ENCODE measurements around the gene ZNF416. TPM values are rescaled to one million over a fixed set of nuclear protein-coding genes. Genes with fewer than 3 reads are reported as not detected.

ZNF416 gene
- total RNA-seq, 2 donors from 2014 or later = 3.9 to 5.3 TPM

GRCh38 chr19:57560049-57560491, 18.6 kb downstream of the ZNF416 start:
- DNase-seq (ENCODE audit: low spot score) = peak; percentile 86
- intact Hi-C loops (cut with DNase I) = no loop called here

GRCh38 chr19:57559404-57560025, 19.2 kb downstream of the ZNF416 start, which contains the start of gene ZNF550:
ZNF550 (minus strand) TSS chr19:57559863; CDS start chr19:57559682, 181 bp downstream.
- intact Hi-C loops (cut with DNase I) = no loop called here
- DNase-seq (ENCODE audit: low spot score) = peak; percentile 98

- DNase-seq (ENCODE audit: low spot score) = no peak
- intact Hi-C loops (cut with DNase I) = no loop called here
These were observed 19.7 kb downstream of the ZNF416 start for GRCh38 chr19:57559008-57559403.

GRCh38 chr19:57558525-57558924, 20.2 kb downstream of the ZNF416 start:
- intact Hi-C loops (cut with DNase I) = no loop called here
- no peak for DNase-seq (ENCODE audit: low spot score)

- intact Hi-C loops (cut with DNase I) = no loop called here
- no peak for DNase-seq (ENCODE audit: low spot score)
These were observed 21.1 kb downstream of the ZNF416 start for GRCh38 chr19:57557659-57558058.

- intact Hi-C loops (cut with DNase I) = no loop called here
- DNase-seq (ENCODE audit: low spot score) = no peak
These were observed 26.3 kb downstream of the ZNF416 start for GRCh38 chr19:57552432-57552831.

- intact Hi-C loops (cut with DNase I) = no loop called here
- no peak for DNase-seq (ENCODE audit: low spot score)
These were observed 32.2 kb downstream of the ZNF416 start for GRCh38 chr19:57546513-57546912.

- intact Hi-C loops (cut with DNase I) = no loop called here
These were observed 40.7 kb downstream of the ZNF416 start for GRCh38 chr19:57537953-57538547.

GRCh38 chr19:57527136-57527881, 51.4 kb downstream of the ZNF416 start, which contains the start of gene ZNF549:
ZNF549 (plus strand) TSS chr19:57527356; CDS start chr19:57527574, 218 bp downstream.
- peak; percentile 96 for DNase-seq (ENCODE audit: low spot score)
- intact Hi-C loops (cut with DNase I) = no loop called here

More at GRCh38 chr19:57537953-57538547, 40.7 kb downstream of the ZNF416 start:
- no peak for DNase-seq (ENCODE audit: low spot score)

Other genes with a start within 250 kb of the ZNF416 start
- 1 to 10 TPM; 8.3 to 9.4 TPM for gene ZNF304, start 227.6 kb downstream of the ZNF416 start, total RNA-seq
- 1 to 10 TPM; 7.5 to 9.2 TPM for gene TRAPPC2B, start 215.4 kb downstream of the ZNF416 start, total RNA-seq
- gene ZNF547, start 215.4 kb downstream of the ZNF416 start, total RNA-seq = 1 to 10 TPM; 2.4 to 3.5 TPM
- 10 to 100 TPM; 16.4 to 18.7 TPM for gene ZNF548, start 189.1 kb downstream of the ZNF416 start, total RNA-seq
- 10 to 100 TPM; 10.9 to 11.4 TPM for gene ZNF17, start 167.8 kb downstream of the ZNF416 start, total RNA-seq
- gene ZNF749, start 143.6 kb downstream of the ZNF416 start, total RNA-seq = 10 to 100 TPM in 1 of 2 donors, 1 to 10 TPM in 1; 7.1 to 10.2 TPM
- gene VN1R1, start 121.8 kb downstream of the ZNF416 start, total RNA-seq = 1 to 10 TPM in 1 of 2 donors, under 1 TPM in 1; 0.88 to 1.2 TPM
- 1 to 10 TPM; 6.3 to 8.1 TPM for gene ZNF772, start 101.3 kb downstream of the ZNF416 start, total RNA-seq
- gene ZNF419, start 91.2 kb downstream of the ZNF416 start, total RNA-seq = 1 to 10 TPM; 8.2 to 8.3 TPM
- 1 to 10 TPM; 5.7 to 7.2 TPM for gene ZNF773, start 79.0 kb downstream of the ZNF416 start, total RNA-seq
- gene ZNF549, start 51.6 kb downstream of the ZNF416 start, total RNA-seq = 1 to 10 TPM; 4.3 to 6.1 TPM
- gene ZNF550, start 19.0 kb downstream of the ZNF416 start, total RNA-seq = 1 to 10 TPM; 3.7 to 4.5 TPM
- gene ZIK1, start 5.2 kb upstream of the ZNF416 start, total RNA-seq = 1 to 10 TPM; 4.5 to 5.0 TPM
- 1 to 10 TPM; 1.6 to 2.4 TPM for gene ZNF530, start 21.0 kb upstream of the ZNF416 start, total RNA-seq
- 10 to 100 TPM; 14.9 to 18.0 TPM for gene ZNF134, start 35.3 kb upstream of the ZNF416 start, total RNA-seq
- 1 to 10 TPM; 6.9 to 8.0 TPM for gene ZNF211, start 54.3 kb upstream of the ZNF416 start, total RNA-seq
- under 1 TPM in 1 of 2 donors, not detected in 1; 0.10 TPM for gene ZSCAN4, start 90.0 kb upstream of the ZNF416 start, total RNA-seq
- 1 to 10 TPM; 4.8 to 7.7 TPM for gene ZNF551, start 103.1 kb upstream of the ZNF416 start, total RNA-seq
- 1 to 10 TPM; 3.7 to 5.9 TPM for gene ZNF154, start 130.3 kb upstream of the ZNF416 start, total RNA-seq
- 1 to 10 TPM; 5.5 to 6.5 TPM for gene ZNF671, start 148.7 kb upstream of the ZNF416 start, total RNA-seq
- 10 to 100 TPM in 1 of 2 donors, 1 to 10 TPM in 1; 9.4 to 11.1 TPM for gene ZNF776, start 167.9 kb upstream of the ZNF416 start, total RNA-seq
- 10 to 100 TPM in 1 of 2 donors, 1 to 10 TPM in 1; 9.8 to 15.1 TPM for gene ZNF586, start 190.8 kb upstream of the ZNF416 start, total RNA-seq
- gene ZNF552, start 236.0 kb upstream of the ZNF416 start, total RNA-seq = 1 to 10 TPM; 6.0 to 7.9 TPM

All from posterior vena cava (tissue), 2 donors.